22Rv1 (cell line): ENCODE results near the gene DFFB.

Source experiments
- CTCF ChIP-seq: fragments of 450-650 bp; IDR thresholded peaks from 2 replicates; pipeline ENCODE4 v1.5.1; 2017; ENCODE audit warnings: mild to moderate bottlenecking
- ZFX ChIP-seq: fragments of 450-650 bp; IDR thresholded peaks from 2 replicates; pipeline ENCODE4 v1.6.1; 2017; ENCODE audit warnings: antibody characterized with exemption, borderline replicate concordance

- TF ChIP-seq CTCF (no peak), ZFX (no peak)
These were observed 35.9 kb downstream of the DFFB start for GRCh38 chr1:3893190-3893589.
